HG02943 (cell line): Measurements from ENCODE around the gene CLIP4.

Source experiments
- ATAC-seq: cut with Tn5 transposase; IDR thresholded peaks from one replicate; pipeline ENCODE4 v1.9.1; 2021; ENCODE audit warnings: mild to moderate bottlenecking, low read depth, moderate library complexity; ENCODE audit not compliant: unreplicated experiment

CLIP4 gene

GRCh38 chr2:29124504-29124903 lies 9.3 kb downstream of the CLIP4 start:
- no peak for ATAC-seq

DNA sequence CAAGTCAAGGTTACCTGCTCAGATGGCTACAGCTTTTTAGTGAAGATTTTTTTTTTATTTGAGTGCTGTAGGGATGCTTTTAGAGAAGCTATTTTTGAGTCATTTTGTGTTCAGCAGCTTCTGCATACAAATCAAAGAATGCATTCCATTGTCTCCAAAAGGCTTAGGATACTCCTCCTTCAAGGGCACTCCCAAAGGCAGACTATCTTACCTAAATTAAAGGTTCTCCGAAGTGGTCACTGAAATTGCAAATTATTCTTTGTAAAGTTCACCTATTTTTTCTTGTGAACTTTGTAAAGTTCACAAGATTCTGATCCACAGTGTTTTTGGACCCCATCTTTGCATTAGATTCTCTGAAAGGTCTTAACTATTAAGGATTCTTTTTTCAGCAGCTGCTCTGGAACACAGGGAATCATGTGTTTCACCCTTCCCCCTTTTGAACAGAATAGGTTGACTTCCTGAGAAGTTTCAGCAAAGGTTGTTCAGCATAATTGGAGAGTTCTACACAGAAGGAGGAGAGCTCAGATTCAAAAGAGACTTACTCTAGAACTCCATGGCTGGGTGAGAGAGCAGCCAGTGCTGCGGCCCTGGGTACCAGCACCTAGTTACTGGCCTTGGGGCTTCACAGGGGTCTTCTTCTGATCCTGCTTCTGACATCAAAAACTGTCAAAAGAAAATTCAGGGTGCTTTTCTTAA lies 14.5 kb downstream of the CLIP4 start:
- ATAC-seq, result no peak

GRCh38 chr2:29130295-29130694 lies 15.1 kb downstream of the CLIP4 start:
- ATAC-seq, result no peak

DNA sequence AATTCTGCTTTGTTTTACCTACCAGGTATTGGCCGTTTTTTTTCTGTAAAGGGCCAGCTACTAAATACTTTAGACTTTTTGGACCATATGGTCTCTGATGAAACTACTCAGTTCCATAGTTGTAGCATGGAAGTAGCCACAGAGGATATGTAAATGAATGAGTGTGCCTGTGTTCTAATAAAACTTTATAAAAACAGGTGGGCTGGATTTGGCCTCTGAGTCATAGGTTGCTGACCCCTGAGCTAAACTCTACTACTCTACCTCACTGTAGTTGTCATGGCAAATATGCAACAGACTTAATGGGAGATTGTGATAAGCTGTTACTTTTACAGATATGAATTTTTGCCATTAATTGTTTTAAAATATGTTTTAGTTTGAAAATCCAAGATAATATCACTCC lies 19.7 kb downstream of the CLIP4 start:
- no peak for ATAC-seq

- no peak for ATAC-seq
Measured at GRCh38 chr2:29139152-29139551, 23.9 kb downstream of the CLIP4 start.

DNA sequence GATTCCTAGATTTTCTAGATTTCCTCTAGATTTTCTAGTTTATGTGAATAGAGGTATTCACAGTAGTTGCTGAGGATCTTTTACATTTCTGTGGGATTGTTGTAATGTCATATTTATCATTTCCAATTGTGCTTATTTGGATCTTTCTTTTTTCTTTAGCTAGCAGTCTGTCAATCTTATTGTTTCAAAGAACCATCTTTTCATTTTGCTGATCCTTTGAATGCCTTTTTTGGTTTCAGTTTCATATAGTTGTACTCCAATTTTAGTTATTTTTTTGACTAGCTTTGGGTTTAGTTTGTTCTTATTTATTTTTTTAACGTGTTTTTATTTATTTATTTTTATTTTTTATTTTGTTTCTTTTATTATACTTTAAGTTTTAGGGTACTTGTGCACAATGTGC lies 24.5 kb downstream of the CLIP4 start:
- ATAC-seq, result no peak

DNA sequence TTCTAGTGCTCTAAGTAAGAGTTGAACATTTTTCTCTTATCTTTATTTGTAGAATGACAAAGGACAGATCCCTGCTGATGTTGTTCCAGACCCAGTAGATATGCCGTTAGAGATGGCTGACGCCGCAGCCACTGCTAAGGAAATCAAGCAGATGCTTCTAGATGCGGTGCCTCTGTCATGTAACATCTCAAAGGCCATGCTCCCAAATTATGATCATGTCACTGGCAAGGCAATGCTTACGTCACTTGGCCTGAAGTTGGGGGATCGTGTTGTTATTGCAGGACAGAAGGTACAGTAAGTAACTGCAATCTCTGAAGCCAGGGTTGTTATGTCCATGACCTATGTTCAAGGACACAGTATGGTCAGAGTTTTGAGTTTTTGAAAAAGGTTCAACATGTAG lies 28.4 kb downstream of the CLIP4 start:
- ATAC-seq, result no peak

DNA sequence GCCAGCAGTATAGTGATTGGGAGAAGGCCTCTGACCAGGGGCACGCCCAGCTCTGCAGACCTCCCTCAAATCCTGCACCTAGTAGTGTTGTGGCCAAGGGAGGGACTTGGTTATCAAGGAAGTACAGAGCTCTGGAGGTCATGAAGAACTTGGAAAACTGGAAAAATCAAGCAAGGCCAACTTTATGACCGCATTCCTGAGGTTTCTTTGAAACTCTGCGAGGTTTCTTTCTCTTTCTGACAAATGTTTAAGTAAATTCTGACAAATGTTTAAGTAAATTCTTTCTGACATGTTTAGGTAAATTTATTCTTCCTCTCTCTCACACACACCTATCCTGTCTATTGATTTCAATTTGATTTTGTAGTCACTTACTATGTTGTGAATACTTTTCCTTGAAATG lies 31.0 kb downstream of the CLIP4 start:
- ATAC-seq, result no peak

DNA sequence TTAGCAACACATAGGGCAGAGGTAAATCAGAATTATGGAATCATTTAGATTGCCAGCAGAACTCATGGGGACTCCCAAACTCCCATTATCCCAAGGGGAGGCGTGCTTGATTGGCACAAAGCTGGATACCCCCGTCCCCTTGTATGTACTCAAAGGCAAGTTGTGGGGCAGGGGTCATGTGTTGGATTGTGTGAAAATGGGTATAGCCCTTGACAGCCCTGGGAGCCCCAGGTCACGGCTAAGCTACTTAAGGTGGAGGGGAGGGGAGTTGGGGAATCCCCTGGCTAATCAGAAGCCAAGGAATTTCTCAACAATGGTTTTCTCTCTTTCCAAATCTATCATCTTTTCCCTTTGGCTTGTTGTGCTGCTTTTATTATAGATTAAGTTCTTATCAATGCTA lies 32.7 kb downstream of the CLIP4 start:
- no peak for ATAC-seq

DNA sequence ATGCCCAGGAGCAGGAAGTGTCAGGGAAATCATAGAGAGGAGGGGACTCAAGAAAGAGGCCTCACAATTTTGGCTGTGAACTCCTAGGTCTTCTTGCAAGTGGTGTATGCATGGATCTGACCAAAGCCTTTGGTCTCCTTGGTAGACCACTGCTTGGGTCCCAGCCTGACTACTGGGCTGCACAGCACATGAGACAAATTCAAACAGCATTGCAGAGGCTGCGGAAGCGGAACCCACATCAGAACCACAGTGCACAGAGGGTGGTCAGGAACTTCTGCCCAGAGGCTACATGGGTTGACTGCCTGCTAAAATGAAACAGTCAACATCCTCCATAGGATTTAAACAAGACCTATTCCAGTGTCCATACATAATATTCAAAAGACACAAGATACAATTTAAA lies 39.4 kb downstream of the CLIP4 start:
- no peak for ATAC-seq

DNA sequence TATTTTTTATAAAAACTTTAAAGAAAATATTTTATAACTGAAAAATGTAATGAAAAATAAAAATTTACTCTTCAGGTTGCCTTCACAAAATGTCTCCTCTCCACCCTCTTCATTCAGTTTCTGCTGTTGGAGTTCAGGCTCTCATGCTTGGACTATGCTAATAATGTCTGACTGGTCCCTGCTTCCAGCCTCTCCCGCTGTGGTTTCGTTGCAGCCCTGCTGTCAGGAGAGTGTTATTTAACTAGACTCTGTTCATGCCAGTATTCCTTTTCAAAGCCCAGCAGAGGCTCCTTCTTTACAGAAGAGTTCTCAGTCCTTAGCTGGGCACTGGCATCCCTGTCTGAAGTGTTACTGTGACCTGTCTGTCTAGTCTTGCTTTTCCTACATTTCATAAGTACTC lies 40.4 kb downstream of the CLIP4 start:
- no peak for ATAC-seq

DNA sequence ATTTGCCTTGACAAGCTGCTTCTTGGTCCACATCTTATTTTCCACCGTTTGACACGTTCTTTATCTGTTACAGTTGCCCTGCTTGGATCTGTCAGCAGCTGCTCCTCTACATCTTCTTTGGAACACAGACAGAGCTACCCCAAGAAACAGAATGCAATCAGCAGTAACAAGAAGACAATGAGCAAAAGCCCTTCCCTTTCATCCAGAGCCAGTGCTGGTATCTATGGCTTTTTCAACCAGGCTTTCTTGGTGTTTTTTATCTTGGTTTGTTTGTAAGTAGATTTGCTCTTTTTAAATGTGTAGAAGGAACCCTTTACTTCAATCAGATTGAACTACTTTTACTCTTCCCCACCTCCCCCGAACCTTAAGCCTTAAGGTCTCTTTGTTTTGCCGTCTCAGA lies 41.9 kb downstream of the CLIP4 start:
- ATAC-seq, result no peak

DNA sequence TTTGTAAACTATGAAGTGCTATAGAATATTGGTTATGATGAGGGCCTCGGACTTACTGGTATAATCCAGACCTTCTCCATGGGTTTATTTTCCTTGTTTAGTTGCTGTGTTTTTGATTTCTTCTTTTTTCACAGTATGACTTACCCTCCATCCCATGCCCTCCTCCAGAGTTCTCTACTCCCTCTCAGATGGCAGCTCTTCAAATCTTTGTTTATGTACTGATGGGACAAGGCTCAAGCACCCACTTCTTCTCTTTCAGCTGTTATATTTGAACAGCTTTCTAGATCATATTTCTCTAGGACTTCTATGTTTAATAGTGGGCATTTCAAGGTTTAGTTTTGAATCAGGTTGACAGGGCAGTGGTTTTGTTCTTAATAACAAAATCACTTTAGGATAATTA lies 43.9 kb downstream of the CLIP4 start:
- no peak for ATAC-seq

DNA sequence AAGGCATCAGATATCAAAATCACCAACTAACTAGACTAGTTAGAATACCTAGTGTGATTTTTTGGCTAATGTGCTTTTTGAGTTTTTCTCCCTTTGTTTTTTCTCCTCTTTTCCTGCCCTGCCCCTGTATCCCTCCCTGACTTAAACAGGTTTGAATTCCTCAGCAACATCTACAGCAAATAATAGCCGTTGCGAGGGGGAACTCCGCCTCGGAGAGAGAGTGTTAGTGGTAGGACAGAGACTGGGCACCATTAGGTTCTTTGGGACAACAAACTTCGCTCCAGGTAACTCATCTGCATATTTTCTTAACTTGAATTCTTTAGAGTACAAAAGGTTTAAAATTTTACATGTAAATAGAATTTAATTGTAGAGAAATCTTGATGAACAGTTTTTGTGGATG lies 45.0 kb downstream of the CLIP4 start:
- no peak for ATAC-seq

DNA sequence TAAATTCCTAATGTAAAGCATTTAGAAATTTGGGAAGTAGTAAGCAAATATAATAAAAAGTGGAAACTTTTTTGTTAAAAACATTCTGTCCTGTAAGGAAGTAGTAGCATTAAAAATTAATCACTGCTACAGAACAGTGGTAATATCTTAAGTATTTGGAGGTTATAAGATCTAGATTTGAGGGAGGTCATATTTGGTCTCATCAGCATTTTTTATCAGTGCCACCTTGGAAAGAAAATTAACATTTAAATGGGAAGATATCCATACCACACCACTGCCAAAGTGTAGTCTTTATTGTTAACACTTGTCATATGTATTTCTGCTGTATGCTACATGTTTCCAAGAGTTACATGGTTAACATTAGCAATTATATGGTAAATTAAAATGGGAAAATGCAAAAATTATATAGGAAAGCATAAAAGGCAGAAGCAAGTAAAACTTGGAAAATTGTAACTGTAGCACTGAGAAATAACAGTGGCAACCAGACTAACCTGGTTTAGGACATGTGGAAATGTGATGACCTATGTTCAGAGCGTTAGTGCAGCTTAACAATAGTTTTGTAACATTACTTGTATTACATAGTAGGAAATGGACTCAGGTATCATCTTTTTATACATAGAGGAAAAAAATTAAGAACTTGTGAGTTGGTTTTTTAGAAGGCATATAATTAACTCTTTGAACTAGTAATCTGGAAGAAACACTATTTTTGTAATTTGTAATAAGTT lies 47.2 kb downstream of the CLIP4 start:
- no peak for ATAC-seq

DNA sequence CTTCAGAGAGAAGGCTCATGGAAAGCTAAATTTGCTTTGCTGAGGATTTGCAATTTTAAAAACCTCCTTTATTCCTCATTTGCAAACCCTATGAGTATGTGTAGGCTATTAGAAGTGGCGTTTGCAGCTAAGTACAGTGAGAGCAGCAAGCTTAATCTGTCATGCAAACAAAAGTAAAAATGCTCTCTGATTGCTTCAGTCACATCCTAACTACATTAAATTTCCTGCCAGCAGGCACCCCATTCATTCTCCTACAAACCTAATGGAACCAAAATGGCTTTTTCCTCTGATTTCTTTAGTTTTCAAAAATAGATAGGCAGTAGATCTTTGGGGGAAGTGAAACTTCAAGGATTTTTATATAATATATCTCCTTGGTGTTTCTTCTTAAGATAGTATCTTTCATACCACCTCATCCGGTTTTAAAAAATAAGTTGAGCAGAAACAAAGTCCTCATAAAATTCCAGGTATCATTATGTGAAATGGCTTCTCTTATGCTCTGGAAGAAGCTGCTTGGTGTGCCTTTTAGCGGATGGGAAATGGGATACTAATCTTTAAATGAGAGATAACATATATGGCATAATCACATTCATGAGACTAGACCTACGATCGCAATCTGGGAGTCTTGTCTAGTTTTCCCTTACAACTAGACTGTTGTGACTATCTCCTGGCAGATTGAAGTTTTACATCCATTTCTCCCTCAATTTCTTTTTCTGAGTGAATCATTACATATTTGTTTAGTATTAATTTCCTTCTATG lies 49.1 kb downstream of the CLIP4 start:
- ATAC-seq, result no peak

GRCh38 chr2:29165362-29166241 lies 50.4 kb downstream of the CLIP4 start:
- no peak for ATAC-seq

GRCh38 chr2:29166242-29167039 lies 51.2 kb downstream of the CLIP4 start:
- ATAC-seq, result no peak

GRCh38 chr2:29174937-29175336 lies 59.7 kb downstream of the CLIP4 start:
- no peak for ATAC-seq

- ATAC-seq, result no peak
Measured at GRCh38 chr2:29175338-29175737, 60.1 kb downstream of the CLIP4 start.
